Stimulated activated CD4-positive, alpha-beta T cell treated with anti-CD3 and anti-CD28 coated beads, Interleukin-2, amount 100 ng/mL, for 4 hours (primary cell): ENCODE results near the gene ACTG2.
"Not testable (repeated sequence)": the region's sequence is repeated elsewhere in the genome, so short reads cannot be mapped to it uniquely, and the experiment has no call there.

Source experiments
- DNase-seq: peaks from one replicate; pipeline ENCODE4 v3.0.0-alpha.2; 2020; ENCODE audit warnings: low read depth

Gene ACTG2

GRCh38 chr2:73892631-73893329, at the start of gene ACTG2:
TSS of gene ACTG2 (plus strand) at chr2:73893008. CDS start at chr2:73901312, 8,304 bp downstream.
- no peak for DNase-seq

GRCh38 chr2:73844087-73844486, 48.7 kb upstream of the ACTG2 start:
- no peak for DNase-seq

- no peak for DNase-seq
These were observed 42.8 kb upstream of the ACTG2 start for GRCh38 chr2:73850009-73850408.

- DNase-seq = no peak
These were observed 41.5 kb upstream of the ACTG2 start for GRCh38 chr2:73851274-73851673.

- no peak for DNase-seq
These were observed 40.8 kb upstream of the ACTG2 start for GRCh38 chr2:73852020-73852419.

- no peak for DNase-seq
These were observed 37.3 kb upstream of the ACTG2 start for GRCh38 chr2:73855526-73855925.

GRCh38 chr2:73856214-73856613, 36.6 kb upstream of the ACTG2 start:
- DNase-seq = no peak

GRCh38 chr2:73859721-73860586, 32.9 kb upstream of the ACTG2 start:
- DNase-seq = peak; percentile 31

- DNase-seq = no peak
These were observed 29.8 kb upstream of the ACTG2 start for GRCh38 chr2:73862987-73863386.

GRCh38 chr2:73868204-73868978, 24.4 kb upstream of the ACTG2 start:
- no peak for DNase-seq

- no peak for DNase-seq
These were observed 22.7 kb upstream of the ACTG2 start for GRCh38 chr2:73870084-73870483.

GRCh38 chr2:73877071-73877802, 15.6 kb upstream of the ACTG2 start:
- no peak for DNase-seq

GRCh38 chr2:73877984-73878383, 14.8 kb upstream of the ACTG2 start:
- not testable (repeated sequence) for DNase-seq

- no peak for DNase-seq
These were observed 7.4 kb upstream of the ACTG2 start for GRCh38 chr2:73885406-73885805.

GRCh38 chr2:73886357-73886756, 6.5 kb upstream of the ACTG2 start:
- peak; percentile 44 for DNase-seq

- DNase-seq = not testable (repeated sequence)
These were observed 5.0 kb upstream of the ACTG2 start for GRCh38 chr2:73887596-73888353.

- DNase-seq = no peak
These were observed 4.4 kb upstream of the ACTG2 start for GRCh38 chr2:73888388-73888787.

- no peak for DNase-seq
These were observed 3.6 kb upstream of the ACTG2 start for GRCh38 chr2:73889206-73889605.

GRCh38 chr2:73890301-73891092, 2.3 kb upstream of the ACTG2 start:
- no peak for DNase-seq

- no peak for DNase-seq
These were observed 1.4 kb upstream of the ACTG2 start for GRCh38 chr2:73891276-73891901.
